Measurements from ENCODE around the gene KANK4.

KANK4 gene

GRCh38 chr1:62304515-62304914, 14.7 kb downstream of the KANK4 start:
- DNase-seq = no peak

GRCh38 chr1:62301726-62302390, 17.4 kb downstream of the KANK4 start:
- no peak for DNase-seq

- no peak for DNase-seq
Measured at GRCh38 chr1:62299426-62300200, 19.6 kb downstream of the KANK4 start.

DNA sequence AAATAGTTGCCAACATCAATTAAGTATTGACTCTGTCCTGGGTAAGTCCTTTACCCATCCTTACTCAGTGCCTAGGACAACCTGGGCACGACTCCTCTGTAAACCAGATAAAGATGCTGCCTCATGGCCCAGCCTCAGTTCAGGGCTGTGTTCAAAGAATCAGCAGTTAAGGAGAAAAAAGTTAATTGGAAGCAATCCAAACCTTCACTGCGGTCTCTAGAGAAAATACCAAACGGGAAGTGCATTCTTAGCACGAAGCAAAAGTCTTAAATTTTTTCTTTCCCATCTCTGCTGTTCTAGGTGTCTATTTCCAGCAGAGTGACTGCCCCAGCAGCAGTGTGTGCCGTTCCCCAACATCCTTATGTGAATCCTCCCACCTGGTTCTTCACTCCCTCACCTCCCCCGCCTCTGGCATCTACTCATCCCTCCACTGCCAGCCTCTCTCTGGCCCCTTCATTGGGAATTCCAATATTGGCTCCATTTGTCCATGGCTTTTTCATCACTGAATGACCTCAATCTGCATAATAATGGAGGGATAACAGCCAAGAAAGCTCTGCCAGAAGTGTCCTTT, 23.2 kb downstream of the KANK4 start:
- peak; percentile 68 for DNase-seq

DNA sequence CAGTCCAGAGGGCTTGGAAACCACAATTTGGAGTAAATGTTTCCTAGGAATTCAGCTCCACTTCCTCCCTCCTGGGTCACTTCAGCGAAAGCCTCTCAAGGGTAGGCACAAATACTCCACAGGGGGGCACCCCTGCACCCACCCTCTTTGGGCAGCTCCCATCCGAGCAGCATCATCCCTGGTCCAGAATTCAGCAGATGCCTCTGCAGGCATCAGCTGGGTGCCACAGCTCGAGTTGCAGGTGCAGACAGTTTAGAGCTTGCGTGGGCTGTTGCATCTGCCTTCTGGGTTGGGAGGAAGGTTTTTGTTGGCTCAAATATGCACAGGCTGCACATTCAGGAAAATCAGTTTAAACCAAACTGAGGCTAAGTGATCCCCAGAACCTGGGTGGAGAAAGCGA, 25.0 kb downstream of the KANK4 start:
- no peak for DNase-seq

DNA sequence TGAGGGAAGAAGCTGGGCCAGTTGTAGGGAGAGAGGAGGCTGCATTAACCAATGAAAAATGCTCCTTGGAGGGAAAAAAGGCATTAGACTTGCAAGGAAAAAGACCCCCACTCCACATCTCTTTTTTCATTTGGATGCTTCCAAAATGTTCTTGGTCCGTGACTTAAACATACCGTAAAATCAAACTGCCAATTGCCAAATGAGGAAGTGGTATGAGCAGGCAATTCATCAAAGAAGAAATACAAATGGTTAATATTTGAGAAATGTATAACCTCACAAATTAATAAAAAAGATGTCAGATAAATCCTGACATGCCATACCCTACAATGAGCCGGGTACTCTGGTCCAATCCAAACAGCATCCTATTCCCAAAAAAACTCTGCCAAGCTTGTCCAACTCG, 30.6 kb downstream of the KANK4 start:
- no peak for DNase-seq

DNA sequence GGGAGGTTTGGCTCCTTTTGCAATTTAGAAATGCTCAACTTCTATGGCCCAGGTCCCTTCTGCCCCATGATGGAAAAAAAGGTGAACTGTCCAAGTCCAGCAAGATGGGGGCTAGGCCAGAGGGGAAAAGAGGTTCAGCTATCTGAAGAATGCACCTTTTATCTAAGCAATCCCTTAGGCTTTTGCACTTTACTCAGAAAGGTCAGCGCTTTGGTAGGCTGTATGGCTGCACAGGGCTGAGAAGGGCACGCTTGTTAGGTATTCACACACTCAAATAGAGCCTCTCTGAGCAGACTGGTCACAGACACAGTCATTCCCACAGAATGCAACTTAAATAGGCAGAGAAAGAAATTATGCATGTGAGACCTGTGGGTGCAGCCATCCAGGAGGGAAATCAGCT, 31.0 kb downstream of the KANK4 start:
- no peak for DNase-seq

- DNase-seq = no peak
Measured at GRCh38 chr1:62286786-62287224, 32.4 kb downstream of the KANK4 start.

DNA sequence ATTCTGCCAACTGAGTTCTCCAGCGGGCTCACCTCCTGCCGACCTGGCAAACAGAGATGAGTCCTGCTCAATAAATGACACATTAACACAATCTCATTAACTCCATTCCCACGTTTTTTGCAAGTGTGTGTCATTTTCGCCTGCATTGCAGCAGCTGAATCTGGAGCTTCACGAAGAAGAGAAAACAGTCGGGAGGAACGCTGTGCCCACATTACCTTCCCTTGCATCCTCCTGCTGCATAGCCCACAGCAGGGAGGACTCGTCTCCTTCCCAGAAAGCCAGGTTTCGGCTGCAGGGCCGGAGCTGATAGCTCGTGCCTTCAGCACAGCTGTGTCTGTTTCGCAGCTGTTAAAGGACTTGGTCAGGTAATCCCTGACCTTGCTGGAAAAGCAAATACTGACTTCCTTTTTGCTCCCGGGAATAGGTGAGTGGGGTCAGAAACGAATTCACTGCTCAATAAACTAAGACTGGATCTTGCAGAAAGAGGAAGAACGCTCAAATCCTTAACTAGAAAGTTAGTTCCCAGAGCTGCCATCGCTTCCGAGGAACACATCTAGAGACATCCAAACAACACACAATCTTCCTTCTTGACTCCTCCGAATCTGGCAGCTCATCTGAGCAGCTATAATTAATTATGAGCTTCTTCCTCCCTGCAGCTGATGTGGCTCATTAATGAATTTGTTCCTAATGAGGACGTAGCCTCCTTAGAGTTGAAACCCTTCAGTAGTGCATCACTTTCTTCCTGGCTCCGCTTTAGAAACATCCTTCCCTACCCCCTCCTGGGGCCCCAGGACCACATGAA, 33.0 kb downstream of the KANK4 start:
- no peak for DNase-seq

DNA sequence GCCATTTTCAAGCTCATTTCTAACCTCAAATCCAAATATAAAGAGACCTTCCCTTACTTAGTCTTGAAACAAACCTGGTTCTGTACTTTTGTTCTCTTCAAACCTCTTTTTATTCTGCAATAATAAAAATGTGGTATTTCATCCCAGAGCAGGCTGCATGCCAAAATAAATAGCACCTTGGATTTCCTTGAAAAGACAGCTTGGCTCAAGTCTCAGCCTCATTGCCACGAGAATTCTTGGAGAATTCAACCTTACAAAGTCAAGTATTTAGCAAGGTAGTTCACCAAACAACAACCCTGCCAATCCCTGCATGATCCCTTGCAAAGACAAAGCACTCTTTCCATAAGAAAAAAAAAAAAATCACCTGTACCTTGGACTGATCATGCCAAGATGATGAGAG, 33.8 kb downstream of the KANK4 start:
- no peak for DNase-seq

GRCh38 chr1:62283986-62284385, 35.2 kb downstream of the KANK4 start:
- no peak for DNase-seq

DNA sequence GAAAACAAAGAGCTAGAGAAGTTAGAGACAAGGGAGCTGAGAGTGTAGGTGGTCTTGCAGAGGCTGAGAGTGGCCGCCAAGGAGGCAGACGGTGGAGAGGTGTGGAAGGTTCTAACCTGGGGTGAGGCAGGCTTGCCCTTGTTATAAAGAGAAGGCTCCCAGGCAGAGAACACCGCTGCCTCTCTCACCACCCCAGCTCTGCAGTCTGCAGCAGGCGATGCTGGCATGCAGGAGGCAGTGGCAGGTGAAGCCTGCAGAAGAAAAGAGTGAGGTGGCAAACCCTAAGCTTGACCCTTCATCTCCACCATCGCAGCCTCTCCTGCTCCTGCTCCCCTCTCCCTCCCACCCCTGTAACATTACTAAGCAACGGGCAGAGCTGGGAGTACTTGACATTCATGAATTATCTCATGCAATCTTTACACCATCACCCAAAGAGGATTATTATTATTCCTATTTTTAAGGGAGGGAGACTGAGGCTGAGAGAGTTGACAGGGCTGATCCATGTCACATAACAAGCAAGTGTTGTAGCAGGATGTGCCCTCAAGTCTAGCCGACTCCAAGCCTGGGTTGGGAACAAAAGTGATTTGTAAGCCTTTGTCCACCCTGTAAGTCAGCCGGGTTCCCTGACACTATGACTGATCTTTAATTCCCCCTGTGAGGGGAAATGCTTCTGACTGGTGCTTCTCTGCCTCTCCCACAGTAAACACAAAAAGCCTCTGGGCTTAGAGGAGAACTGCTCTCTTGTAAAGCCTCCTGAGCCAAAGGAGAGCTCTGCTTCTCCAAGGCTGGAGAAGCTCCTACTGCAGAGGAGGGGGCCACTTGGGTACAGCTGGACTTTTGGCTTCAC, 36.1 kb downstream of the KANK4 start:
- no peak for DNase-seq

GRCh38 chr1:62281922-62282555, 37.2 kb downstream of the KANK4 start:
- no peak for DNase-seq

- DNase-seq = no peak
Measured at GRCh38 chr1:62280960-62281465, 38.2 kb downstream of the KANK4 start.

DNA sequence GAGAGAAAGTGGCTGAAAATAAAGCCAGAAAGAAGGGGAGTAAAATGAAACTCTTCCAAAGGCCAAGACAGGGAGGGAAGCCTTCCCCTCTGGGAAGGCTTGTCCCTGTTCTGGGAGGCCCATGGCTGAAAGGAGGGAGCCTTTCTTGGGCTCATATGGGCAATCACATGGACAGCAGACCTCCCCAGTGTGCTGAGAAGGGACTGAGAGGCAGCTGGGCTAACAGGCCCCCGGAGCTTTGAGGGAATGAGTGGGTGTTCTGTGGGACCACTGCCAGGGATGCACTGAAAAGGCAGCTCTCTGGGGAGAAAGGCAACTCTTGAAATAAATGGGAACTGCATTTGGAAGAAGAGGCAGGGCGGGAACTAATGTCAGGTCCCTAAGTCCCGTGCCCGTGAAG, 39.1 kb downstream of the KANK4 start:
- no peak for DNase-seq

DNA sequence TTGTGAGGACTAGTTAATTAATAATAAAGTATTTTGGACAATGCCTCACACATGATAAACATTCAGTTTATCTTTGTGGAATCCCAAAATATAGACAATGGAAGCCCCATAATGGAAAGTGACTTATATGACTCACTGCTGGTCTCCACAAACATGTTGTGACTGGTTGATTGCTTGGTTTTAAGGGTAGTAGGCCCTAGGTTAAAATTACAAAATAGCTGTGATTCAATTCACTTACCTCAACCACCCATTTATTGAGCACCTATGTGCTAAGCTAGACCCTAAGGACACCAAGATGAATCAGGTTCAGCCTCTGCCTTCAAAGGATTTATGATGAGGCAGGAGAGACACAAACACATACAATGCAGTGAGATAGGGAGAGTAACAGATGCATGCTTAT, 42.4 kb downstream of the KANK4 start:
- DNase-seq = no peak

- no peak for DNase-seq
Measured at GRCh38 chr1:62274496-62275485, 44.4 kb downstream of the KANK4 start.

GRCh38 chr1:62273953-62274352, 45.3 kb downstream of the KANK4 start:
- no peak for DNase-seq

- no peak for DNase-seq
Measured at GRCh38 chr1:62271948-62272728, 47.1 kb downstream of the KANK4 start.

GRCh38 chr1:62271134-62271533, 48.1 kb downstream of the KANK4 start:
- DNase-seq = no peak

All from right forelimb (tissue), 1 donor.